ENCODE data around the gene CAMTA1.
"Not testable (repeated sequence)": the region's sequence is repeated elsewhere in the genome, so short reads cannot be mapped to it uniquely, and the experiment has no call there.

- TF ChIP-seq CTCF (IDR thresholded peaks at IDR 0.05; ENCODE audit: insufficient read depth, low read depth, low read length); EZH2 (IDR thresholded peaks at IDR 0.05; ENCODE audit: insufficient read depth, low read length): not testable (repeated sequence)
Measured at GRCh38 chr1:7598058-7598457, 812.8 kb downstream of the CAMTA1 start.

Measured in astrocyte (in vitro differentiated cells and primary cell).